SK-N-SH (cell line): Measurements from ENCODE around the gene REC114. TPM values are rescaled to one million over a fixed set of nuclear protein-coding genes. Genes with fewer than 3 reads are reported as not detected.

Experiments used
- CTCF ChIA-PET: fragments of 300-600, 350-600 bp; formaldehyde crosslinking; extraction: SDS; loops from one replicate; lab custom pipeline; 2021; lab: Yijun Ruan, JAX
- POLR2A ChIA-PET: fragments of 350-600 bp; sonication (Branson Sonifier 250); formaldehyde crosslinking; extraction: SDS; loops from one replicate; lab custom pipeline; 2020; ENCODE audit warnings: antibody characterized with exemption, inconsistent platforms; lab: Yijun Ruan, JAX
- DNase-seq: peaks from one replicate; pipeline ENCODE4 v3.0.0; 2012
- H2AFZ ChIP-seq: fragments of 200-600 bp; sonication (generic); 2 replicates; pipeline ENCODE4 v1.8.1; 2016; ENCODE audit warnings: antibody characterized with exemption, mild to moderate bottlenecking, low read depth
- H3F3A ChIP-seq: fragments of 200-600 bp; sonication (generic); replicated peaks from 2 replicates; pipeline ENCODE3; 2016; ENCODE audit warnings: antibody characterized with exemption, mild to moderate bottlenecking; ENCODE audit not compliant: insufficient read depth
- H3K27ac ChIP-seq, 2 experiments: fragments of 200-500 bp in 1 of 2; fragments of 200-600 bp in 1 of 2; sonication (Bioruptor generic) in 1 of 2; sonication (generic), shearing (Covaris generic) in 1 of 2; 2 replicates each; pipeline versions ENCODE4 v1.5.1 to v1.6.1; 2014 to 2016; ENCODE audit warnings: low read depth in 2 of 2, inconsistent platforms in 1 of 2, low read length in 1 of 2, mild to moderate bottlenecking in 1 of 2, mixed read lengths in 1 of 2
- H3K27me3 ChIP-seq: fragments of 200-600 bp; sonication (generic), shearing (Covaris generic); 2 replicates; pipeline ENCODE4 v1.6.1; 2016; ENCODE audit warnings: mixed run types; ENCODE audit not compliant: insufficient read depth
- H3K36me3 ChIP-seq, 2 experiments: fragments of 200-500 bp in 1 of 2; fragments of 200-600 bp in 1 of 2; sonication (Bioruptor generic) in 1 of 2; sonication (generic) in 1 of 2; replicated peaks in 1 of 2; 2 replicates each; pipeline versions ENCODE3 to v1.5.1; 2014 to 2016; ENCODE audit warnings: low read length in 1 of 2, mild to moderate bottlenecking in 1 of 2; ENCODE audit not compliant: insufficient read depth in 2 of 2, control insufficient read depth in 1 of 2
- H3K4me1 ChIP-seq, 2 experiments: fragments of 200-500 bp in 1 of 2; fragments of 200-600 bp in 1 of 2; sonication (Bioruptor generic) in 1 of 2; sonication (generic), shearing (Covaris generic) in 1 of 2; 2 replicates each; pipeline versions ENCODE4 v1.5.1 to v1.6.1; 2014 to 2016; ENCODE audit warnings: low read depth in 1 of 2, low read length in 1 of 2, mixed run types in 1 of 2; ENCODE audit not compliant: insufficient read depth in 2 of 2, control insufficient read depth in 1 of 2
- H3K4me2 ChIP-seq: fragments of 200-600 bp; sonication (generic), shearing (Covaris generic); 2 replicates; pipeline ENCODE4 v1.6.1; 2017; ENCODE audit warnings: mixed run types
- H3K4me3 ChIP-seq, 2 experiments: fragments of 200-500 bp in 1 of 2; fragments of 200-600 bp in 1 of 2; sonication (Bioruptor generic) in 1 of 2; sonication (generic), shearing (Covaris generic) in 1 of 2; 2 replicates each; pipeline versions ENCODE4 v1.5.1 to v1.8.1; 2014 to 2016; ENCODE audit warnings: low read depth in 2 of 2, inconsistent platforms in 1 of 2, low read length in 1 of 2, mild to moderate bottlenecking in 1 of 2, mixed read lengths in 1 of 2, moderate library complexity in 1 of 2
- H3K79me2 ChIP-seq: fragments of 200-600 bp; sonication (generic); 2 replicates; pipeline ENCODE4 v1.8.1; 2017; ENCODE audit warnings: mild to moderate bottlenecking; ENCODE audit not compliant: insufficient read depth
- H3K9ac ChIP-seq: fragments of 200-600 bp; sonication (generic); 2 replicates; pipeline ENCODE4 v1.6.1; 2017; ENCODE audit warnings: mixed run types
- H3K9me2 ChIP-seq: fragments of 200-600 bp; sonication (generic); 2 replicates; pipeline ENCODE4 v1.6.1; 2017; ENCODE audit warnings: mixed run types
- H3K9me3 ChIP-seq: fragments of 200-600 bp; sonication (generic); 2 replicates; pipeline ENCODE4 v1.6.1; 2017; ENCODE audit warnings: mixed run types, mild to moderate bottlenecking, moderate library complexity
- H4K20me1 ChIP-seq: fragments of 200-600 bp; sonication (generic); 2 replicates; pipeline ENCODE4 v1.6.1; 2017; ENCODE audit warnings: mild to moderate bottlenecking, mixed run types; ENCODE audit not compliant: insufficient read depth
- CHD2 ChIP-seq: fragments of 150-350 bp; IDR thresholded peaks from 2 replicates; pipeline ENCODE4 v1.6.1; 2018; ENCODE audit warnings: low read length; ENCODE audit not compliant: partially characterized antibody
- ELF1 ChIP-seq: IDR thresholded peaks from 2 replicates; pipeline ENCODE4 v1.4.0; 2012
- EP300 ChIP-seq, 2 experiments: IDR thresholded peaks; 2 replicates each; pipeline versions ENCODE4 v1.4.0 to v1.6.1; 2012; ENCODE audit warnings: borderline replicate concordance in 1 of 2, low read depth in 1 of 2, low read length in 1 of 2
- FOSL2 ChIP-seq: IDR thresholded peaks from 2 replicates; pipeline ENCODE4 v1.4.0; 2012; ENCODE audit warnings: low read depth, mild to moderate bottlenecking, moderate library complexity, borderline replicate concordance
- FOXJ3 ChIP-seq: sonication (generic); formaldehyde crosslinking; IDR thresholded peaks from 2 replicates; pipeline ENCODE4 v1.5.1; 2020; ENCODE audit warnings: mild to moderate bottlenecking, missing genetic modification reagents
- FOXM1 ChIP-seq: IDR thresholded peaks from 2 replicates; pipeline ENCODE4 v1.4.0; 2012; ENCODE audit warnings: low read depth, mild to moderate bottlenecking
- GABPA ChIP-seq: IDR thresholded peaks from 2 replicates; pipeline ENCODE4 v1.4.0; 2012; ENCODE audit warnings: low read depth, mild to moderate bottlenecking
- GATA2 ChIP-seq: sonication (generic); formaldehyde crosslinking; IDR thresholded peaks from 2 replicates; pipeline ENCODE4 v1.5.0; 2020; ENCODE audit warnings: mild to moderate bottlenecking, missing genetic modification reagents
- JUND ChIP-seq: IDR thresholded peaks from 2 replicates; pipeline ENCODE4 v1.4.0; 2012
- MEF2A ChIP-seq: IDR thresholded peaks from 2 replicates; pipeline ENCODE4 v1.4.0; 2012; ENCODE audit warnings: low read depth, borderline replicate concordance
- NFIC ChIP-seq: IDR thresholded peaks from 2 replicates; pipeline ENCODE4 v1.4.0; 2012; ENCODE audit warnings: borderline replicate concordance
- NRF1 ChIP-seq: IDR thresholded peaks from 2 replicates; pipeline ENCODE4 v1.6.1; 2012; ENCODE audit warnings: low read depth, mild to moderate bottlenecking, low read length
- POLR2AphosphoS5 ChIP-seq: IDR thresholded peaks from 2 replicates; pipeline ENCODE4 v1.6.1; 2012; ENCODE audit warnings: low read depth, low read length
- RAD21 ChIP-seq: IDR thresholded peaks from 2 replicates; pipeline ENCODE4 v1.6.1; 2012; ENCODE audit warnings: mild to moderate bottlenecking, low read length
- RCOR1 ChIP-seq: fragments of 150-350 bp; IDR thresholded peaks from 2 replicates; pipeline ENCODE4 v1.6.1; 2017; ENCODE audit warnings: antibody characterized with exemption, low read length
- RFX5 ChIP-seq: IDR thresholded peaks from 2 replicates; pipeline ENCODE4 v1.6.1; 2012; ENCODE audit warnings: mild to moderate bottlenecking, improper control_type of control experiment, low read length
- RXRA ChIP-seq: IDR thresholded peaks from 2 replicates; pipeline ENCODE4 v1.4.0; 2012; ENCODE audit warnings: low read depth, mild to moderate bottlenecking, borderline replicate concordance
- SIN3A ChIP-seq: IDR thresholded peaks from 2 replicates; pipeline ENCODE4 v1.6.1; 2012; ENCODE audit warnings: low read depth, mild to moderate bottlenecking, low read length, moderate library complexity, borderline replicate concordance
- SMC3 ChIP-seq: IDR thresholded peaks from 2 replicates; pipeline ENCODE4 v1.6.1; 2012; ENCODE audit warnings: low read depth, low read length, improper control_type of control experiment
- TAF1 ChIP-seq: IDR thresholded peaks from 2 replicates; pipeline ENCODE4 v1.6.1; 2012; ENCODE audit warnings: low read depth, mild to moderate bottlenecking, low read length, moderate library complexity, borderline replicate concordance
- TCF12 ChIP-seq: IDR thresholded peaks from 2 replicates; pipeline ENCODE4 v1.4.0; 2012
- TEAD4 ChIP-seq: IDR thresholded peaks from 2 replicates; pipeline ENCODE4 v1.4.0; 2012; ENCODE audit warnings: mild to moderate bottlenecking, borderline replicate concordance; ENCODE audit not compliant: insufficient read depth
- YY1 ChIP-seq: IDR thresholded peaks from 2 replicates; pipeline ENCODE4 v1.4.0; 2012; ENCODE audit warnings: low read depth, mild to moderate bottlenecking
- WGBS: methylation state at CpG from one replicate; pipeline ENCODE4 v1.1.6; 2017; ENCODE audit warnings: low lambda C conversion rate; 5-methylcytosine and 5-hydroxymethylcytosine counted together
- polyA plus RNA-seq, 3 experiments: library from polyadenylated mRNA; depleted of rRNA; stranded (reverse); fragments of >200 nt; gene quantifications; 2 replicates each; pipeline ENCODE4 v1.2.3, GENCODE V29; 2012
- TF ChIP-seq, protein P1 (sequence below): IDR thresholded peaks from 2 replicates; pipeline ENCODE4; 2012
- TF ChIP-seq, protein P2 (sequence below): IDR thresholded peaks from 2 replicates; pipeline ENCODE4 v1.4.0; 2012; ENCODE audit warnings: low read depth, borderline replicate concordance
- TF ChIP-seq, protein P3 (sequence below): fragments of 150-350 bp; IDR thresholded peaks from 2 replicates; pipeline ENCODE4 v1.6.1; 2017; ENCODE audit warnings: antibody characterized with exemption, low read length, low read depth, borderline replicate concordance

Gene REC114
- polyA plus RNA-seq, 1 of the 3 experiments (the other 2 are of a cell fraction): not detected

- TF ChIP-seq RXRA (no peak), MEF2A (no peak), GATA2 (CRISPR knock-in tag) (no peak), FOXM1 (no peak), JUND (no peak), SIN3A (no peak), CHD2 (no peak), SMC3 (no peak)
These were observed 159.5 kb downstream of the REC114 start (continued) for GRCh38 chr15:73602446-73602843.

DNA sequence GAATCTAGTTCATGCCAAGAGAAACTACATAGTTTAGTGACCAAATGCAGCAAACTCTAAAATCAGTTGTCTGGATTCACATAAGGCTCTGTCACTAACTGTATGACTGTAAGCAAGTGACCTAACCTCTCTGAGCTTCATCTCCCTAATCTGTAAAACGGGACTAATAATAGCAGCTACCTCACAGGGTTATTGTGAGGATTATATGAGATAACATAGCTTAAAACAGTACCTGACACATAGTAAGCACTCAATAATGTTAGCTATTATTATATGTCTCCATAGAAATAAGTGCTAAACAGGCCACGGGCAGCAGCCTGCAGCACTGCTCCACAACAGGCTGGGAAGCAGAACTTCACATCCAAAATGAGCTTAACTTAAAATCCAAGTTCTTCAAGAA is 160.0 kb downstream of the REC114 start:
- WGBS: 96% methylated on average over 2 of the region's 2 CpGs
- Histone ChIP-seq H3K9me3 (no peaks in the 10 kb centered on the region), H3K4me1 (peaks cover 20 to 41% of the 10 kb centered on the region in 2 experiments), H3K4me2 (no peak overlapping the region), H3K27ac (no peak overlapping the region), H3K4me3 (no peak overlapping the region), H3K79me2 (peaks cover 99% of the 10 kb centered on the region), H3K9me2 (no peaks in the 10 kb centered on the region), H3K36me3 (peaks cover 0 to 5% of the 10 kb centered on the region in 2 experiments), H3K9ac (no peak overlapping the region), H2AFZ (no peak overlapping the region), H3K27me3 (no peaks in the 10 kb centered on the region), H3F3A (peaks cover 18% of the 10 kb centered on the region), H4K20me1 (peaks cover 97% of the 10 kb centered on the region)
- POLR2A ChIA-PET: interaction anchor here (1.3 kb wide), 1 partner anchor 30 kb away, joined by 4 read pairs; the partner anchor contains the start of gene NPTN
- TF ChIP-seq POLR2AphosphoS5 (no peak), RFX5 (no peak), MEF2A (no peak), JUND (no peak), YY1 (no peak), NFIC (no peak), ELF1 (no peak), RAD21 (no peak)
- TF ChIP-seq, protein P1, sequence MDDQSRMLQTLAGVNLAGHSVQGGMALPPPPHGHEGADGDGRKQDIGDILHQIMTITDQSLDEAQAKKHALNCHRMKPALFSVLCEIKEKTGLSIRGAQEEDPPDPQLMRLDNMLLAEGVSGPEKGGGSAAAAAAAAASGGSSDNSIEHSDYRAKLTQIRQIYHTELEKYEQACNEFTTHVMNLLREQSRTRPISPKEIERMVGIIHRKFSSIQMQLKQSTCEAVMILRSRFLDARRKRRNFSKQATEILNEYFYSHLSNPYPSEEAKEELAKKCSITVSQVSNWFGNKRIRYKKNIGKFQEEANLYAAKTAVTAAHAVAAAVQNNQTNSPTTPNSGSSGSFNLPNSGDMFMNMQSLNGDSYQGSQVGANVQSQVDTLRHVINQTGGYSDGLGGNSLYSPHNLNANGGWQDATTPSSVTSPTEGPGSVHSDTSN: no peak
- TF ChIP-seq, protein P2, sequence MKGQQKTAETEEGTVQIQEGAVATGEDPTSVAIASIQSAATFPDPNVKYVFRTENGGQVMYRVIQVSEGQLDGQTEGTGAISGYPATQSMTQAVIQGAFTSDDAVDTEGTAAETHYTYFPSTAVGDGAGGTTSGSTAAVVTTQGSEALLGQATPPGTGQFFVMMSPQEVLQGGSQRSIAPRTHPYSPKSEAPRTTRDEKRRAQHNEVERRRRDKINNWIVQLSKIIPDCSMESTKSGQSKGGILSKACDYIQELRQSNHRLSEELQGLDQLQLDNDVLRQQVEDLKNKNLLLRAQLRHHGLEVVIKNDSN: no peak
- CTCF ChIA-PET: interaction anchor here (1.5 to 4.3 kb wide), 2 partner anchors 33 to 97 kb away, joined by 6 to 16 read pairs; no protein-coding TSS in a partner anchor
- DNase-seq: no peak

DNA sequence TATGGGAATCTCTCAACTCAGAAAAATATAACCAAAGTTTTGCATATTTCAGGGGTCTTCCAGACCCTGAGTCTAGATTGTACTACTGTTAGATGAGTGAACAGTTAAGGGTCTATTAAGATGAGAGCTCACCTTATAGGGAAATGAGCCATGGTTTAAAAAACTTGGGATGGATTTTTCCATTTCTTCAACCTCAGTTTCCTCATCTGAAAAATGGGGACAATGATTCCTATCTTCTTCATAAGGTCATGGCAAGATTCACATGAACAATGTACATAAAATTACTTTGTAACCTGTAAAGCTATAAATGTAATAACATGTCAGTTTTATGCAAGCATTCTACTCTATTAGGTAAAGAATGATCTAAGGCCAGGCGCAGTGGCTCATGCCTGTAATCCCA is 161.5 kb downstream of the REC114 start:
- Histone ChIP-seq H3F3A (peaks cover 32% of the 10 kb centered on the region), H3K36me3 (peaks cover 0 to 5% of the 10 kb centered on the region in 2 experiments), H3K9ac (no peak overlapping the region), H3K27me3 (no peaks in the 10 kb centered on the region), H3K9me3 (no peaks in the 10 kb centered on the region), H3K79me2 (peaks cover 92% of the 10 kb centered on the region), H4K20me1 (peaks cover 98% of the 10 kb centered on the region), H2AFZ (no peak overlapping the region), H3K9me2 (no peaks in the 10 kb centered on the region), H3K27ac (no peak overlapping the region), H3K4me1 (peaks cover 20 to 47% of the 10 kb centered on the region in 2 experiments), H3K4me2 (no peak overlapping the region), H3K4me3 (no peak overlapping the region)
- CTCF ChIA-PET: interaction anchor here (4.3 kb wide), 1 partner anchor 32 kb away, joined by 16 read pairs; no protein-coding TSS in a partner anchor
- no peak for DNase-seq
- POLR2A ChIA-PET: no interaction called here
- TF ChIP-seq RXRA: no peak
- TF ChIP-seq RCOR1: no peak
- TF ChIP-seq NRF1: no peak
- no peak for TF ChIP-seq FOXJ3
- no peak for TF ChIP-seq FOXM1
- no peak for TF ChIP-seq TEAD4
- no peak for TF ChIP-seq NFIC
- no peak for TF ChIP-seq EP300 (IDR thresholded peaks at IDR 0.05; ENCODE audit: borderline replicate concordance in 1 of 2, low read depth in 1 of 2, low read length in 1 of 2)
- no peak for TF ChIP-seq JUND
- TF ChIP-seq ELF1: no peak
- no peak for TF ChIP-seq GABPA
- no peak for TF ChIP-seq TCF12
- no peak for TF ChIP-seq TAF1
- TF ChIP-seq, protein P3, sequence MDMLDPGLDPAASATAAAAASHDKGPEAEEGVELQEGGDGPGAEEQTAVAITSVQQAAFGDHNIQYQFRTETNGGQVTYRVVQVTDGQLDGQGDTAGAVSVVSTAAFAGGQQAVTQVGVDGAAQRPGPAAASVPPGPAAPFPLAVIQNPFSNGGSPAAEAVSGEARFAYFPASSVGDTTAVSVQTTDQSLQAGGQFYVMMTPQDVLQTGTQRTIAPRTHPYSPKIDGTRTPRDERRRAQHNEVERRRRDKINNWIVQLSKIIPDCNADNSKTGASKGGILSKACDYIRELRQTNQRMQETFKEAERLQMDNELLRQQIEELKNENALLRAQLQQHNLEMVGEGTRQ: no peak
- TF ChIP-seq RAD21: no peak
- TF ChIP-seq FOSL2: no peak
- 95% methylated on average over 1 of the region's 1 CpG for WGBS
